ENCODE results near the gene DAG1.
A peak's percentile ranks its signal among the peaks of the same experiment; 100 is the strongest.

DAG1 gene

GRCh38 chr3:49498648-49499047 lies 28.6 kb downstream of the DAG1 start:
- DNase-seq (ENCODE audit: low read depth in 2 of 2) = no peak
- H3K4me3 ChIP-seq (replicated peaks in 1 of 2; ENCODE audit: low read depth in 2 of 2, low read length in 2 of 2) = no peak overlapping the region
- TF ChIP-seq CTCF (IDR thresholded peaks at IDR 0.05; ENCODE audit: low read depth, low read length) = no peak

GRCh38 chr3:49500205-49500731 lies 30.2 kb downstream of the DAG1 start:
- no peak for DNase-seq (ENCODE audit: low read depth in 2 of 2)
- H3K4me3 ChIP-seq (replicated peaks in 1 of 2; ENCODE audit: low read depth in 2 of 2, low read length in 2 of 2) = no peak overlapping the region
- no peak for TF ChIP-seq CTCF (IDR thresholded peaks at IDR 0.05; ENCODE audit: low read depth, low read length)

GRCh38 chr3:49500732-49501609 lies 30.9 kb downstream of the DAG1 start:
- DNase-seq (ENCODE audit: low read depth in 2 of 2) = peak; percentile 97 to 98
- no peak for TF ChIP-seq CTCF (IDR thresholded peaks at IDR 0.05; ENCODE audit: low read depth, low read length)
- H3K4me3 ChIP-seq (replicated peaks in 1 of 2; ENCODE audit: low read depth in 2 of 2, low read length in 2 of 2) = peak overlapping the region in 1 of 2 donors; percentile 7

GRCh38 chr3:49501842-49502241 lies 31.8 kb downstream of the DAG1 start:
- no peak for DNase-seq (ENCODE audit: low read depth in 2 of 2)
- H3K4me3 ChIP-seq (replicated peaks in 1 of 2; ENCODE audit: low read depth in 2 of 2, low read length in 2 of 2) = no peak overlapping the region
- TF ChIP-seq CTCF (IDR thresholded peaks at IDR 0.05; ENCODE audit: low read depth, low read length) = no peak

- TF ChIP-seq CTCF (IDR thresholded peaks at IDR 0.05; ENCODE audit: low read depth, low read length) = no peak
- no peak for DNase-seq (ENCODE audit: low read depth in 2 of 2)
- no peak overlapping the region for H3K4me3 ChIP-seq (replicated peaks in 1 of 2; ENCODE audit: low read depth in 2 of 2, low read length in 2 of 2)
Observed at GRCh38 chr3:49506906-49507305, 36.8 kb downstream of the DAG1 start.

GRCh38 chr3:49509028-49509561 lies 39.0 kb downstream of the DAG1 start:
- no peak overlapping the region for H3K4me3 ChIP-seq (replicated peaks in 1 of 2; ENCODE audit: low read depth in 2 of 2, low read length in 2 of 2)
- no peak for DNase-seq (ENCODE audit: low read depth in 2 of 2)
- TF ChIP-seq CTCF (IDR thresholded peaks at IDR 0.05; ENCODE audit: low read depth, low read length) = no peak

Data from cardiac fibroblast (primary cell).